COLO829 (cell line): Measurements from ENCODE around the gene PRPF40B.

Experiments
- DNase-seq: peaks from one replicate; pipeline ENCODE4 v3.0.0; 2012; ENCODE audit warnings: low spot score

PRPF40B gene

GRCh38 chr12:49684310-49684854 lies 61.0 kb downstream of the PRPF40B start:
- DNase-seq, result no peak

- no peak for DNase-seq
Measured at GRCh38 chr12:49687941-49688340, 64.6 kb downstream of the PRPF40B start.

- DNase-seq, result no peak
Measured at GRCh38 chr12:49689237-49689636, 65.9 kb downstream of the PRPF40B start.

- DNase-seq, result no peak
Measured at GRCh38 chr12:49689785-49690184, 66.4 kb downstream of the PRPF40B start.

- no peak for DNase-seq
Measured at GRCh38 chr12:49692851-49693250, 69.5 kb downstream of the PRPF40B start.

- no peak for DNase-seq
Measured at GRCh38 chr12:49693931-49694444, 70.6 kb downstream of the PRPF40B start.
